ENCODE results near the gene ARL14.

The ARL14 gene

GRCh38 chr3:160695003-160695402 is 18.0 kb downstream of the ARL14 start:
- H3K9me2 ChIP-seq (replicated peaks; ENCODE audit: insufficient read depth, low read length), result no peaks in the 10 kb centered on the region
- TF ChIP-seq EZH2phosphoT487 (IDR thresholded peaks at IDR 0.05; ENCODE audit: low read length), result no peak
- no peak for TF ChIP-seq CTCF (IDR thresholded peaks at IDR 0.05; ENCODE audit: low read length)
- TF ChIP-seq EZH2 (optimal IDR thresholded peaks at IDR 0.05; ENCODE audit: low read depth, low read length), result no peak
- H3K4me1 ChIP-seq (ENCODE audit: low read length), result peaks cover 9% of the 10 kb centered on the region
- no peaks in the 10 kb centered on the region for H3K79me2 ChIP-seq (ENCODE audit: low read length)
- H3K27me3 ChIP-seq (replicated peaks; ENCODE audit: insufficient read depth, low read length), result no peaks in the 10 kb centered on the region
- DNase-seq, result no peak
- no peaks in the 10 kb centered on the region for H3K36me3 ChIP-seq (replicated peaks; ENCODE audit: insufficient read depth, low read length)
- no peaks in the 10 kb centered on the region for H3K9me3 ChIP-seq (replicated peaks; ENCODE audit: insufficient read depth, low read length)
- H3F3A ChIP-seq (ENCODE audit: insufficient read depth, low read length), result no peaks in the 10 kb centered on the region
- H3K4me2 ChIP-seq (ENCODE audit: low read depth, low read length), result no peak overlapping the region
- no peak overlapping the region for H3K9ac ChIP-seq (ENCODE audit: low read length)
- H3K4me3 ChIP-seq (ENCODE audit: low read length), result no peak overlapping the region
- no peak overlapping the region for H3K27ac ChIP-seq (ENCODE audit: low read length)
- H2AFZ ChIP-seq (ENCODE audit: low read length), result no peak overlapping the region
- no peaks in the 10 kb centered on the region for H4K20me1 ChIP-seq (ENCODE audit: insufficient read depth, low read length)

- Histone ChIP-seq H3K9me3 (replicated peaks; ENCODE audit: insufficient read depth, low read length) (no peaks in the 10 kb centered on the region), H3K4me3 (ENCODE audit: low read length) (no peak overlapping the region), H3K36me3 (replicated peaks; ENCODE audit: insufficient read depth, low read length) (no peaks in the 10 kb centered on the region), H2AFZ (ENCODE audit: low read length) (no peak overlapping the region), H3K4me2 (ENCODE audit: low read depth, low read length) (no peak overlapping the region), H3K27me3 (replicated peaks; ENCODE audit: insufficient read depth, low read length) (no peaks in the 10 kb centered on the region), H3K4me1 (ENCODE audit: low read length) (peaks cover 9% of the 10 kb centered on the region), H3K79me2 (ENCODE audit: low read length) (no peaks in the 10 kb centered on the region), H3F3A (ENCODE audit: insufficient read depth, low read length) (no peaks in the 10 kb centered on the region), H4K20me1 (ENCODE audit: insufficient read depth, low read length) (no peaks in the 10 kb centered on the region), H3K9ac (ENCODE audit: low read length) (no peak overlapping the region), H3K9me2 (replicated peaks; ENCODE audit: insufficient read depth, low read length) (no peaks in the 10 kb centered on the region), H3K27ac (ENCODE audit: low read length) (no peak overlapping the region)
- no peak for TF ChIP-seq EZH2phosphoT487 (IDR thresholded peaks at IDR 0.05; ENCODE audit: low read length)
- no peak for TF ChIP-seq CTCF (IDR thresholded peaks at IDR 0.05; ENCODE audit: low read length)
- no peak for TF ChIP-seq EZH2 (optimal IDR thresholded peaks at IDR 0.05; ENCODE audit: low read depth, low read length)
- DNase-seq, result no peak
Measured at GRCh38 chr3:160695915-160696327, 19.0 kb downstream of the ARL14 start.

- H3K9me2 ChIP-seq (replicated peaks; ENCODE audit: insufficient read depth, low read length), result no peaks in the 10 kb centered on the region
- H3K4me2 ChIP-seq (ENCODE audit: low read depth, low read length), result 0 out of 2 replicates have a peak overlapping the region, but pooled peaks have one; percentile 8
- H3K36me3 ChIP-seq (replicated peaks; ENCODE audit: insufficient read depth, low read length), result no peaks in the 10 kb centered on the region
- H3K27me3 ChIP-seq (replicated peaks; ENCODE audit: insufficient read depth, low read length), result no peaks in the 10 kb centered on the region
- H3F3A ChIP-seq (ENCODE audit: insufficient read depth, low read length), result no peaks in the 10 kb centered on the region
- H3K9me3 ChIP-seq (replicated peaks; ENCODE audit: insufficient read depth, low read length), result no peaks in the 10 kb centered on the region
- H3K9ac ChIP-seq (ENCODE audit: low read length), result no peak overlapping the region
- DNase-seq, result no peak
- H2AFZ ChIP-seq (ENCODE audit: low read length), result peak overlapping the region; percentile 0; the same call in 1 of the 2 replicates
- H3K4me3 ChIP-seq (ENCODE audit: low read length), result no peak overlapping the region
- peaks cover 9% of the 10 kb centered on the region for H3K4me1 ChIP-seq (ENCODE audit: low read length)
- no peak overlapping the region for H3K27ac ChIP-seq (ENCODE audit: low read length)
- H3K79me2 ChIP-seq (ENCODE audit: low read length), result no peaks in the 10 kb centered on the region
- no peaks in the 10 kb centered on the region for H4K20me1 ChIP-seq (ENCODE audit: insufficient read depth, low read length)
- TF ChIP-seq CTCF (IDR thresholded peaks at IDR 0.05; ENCODE audit: low read length), result no peak
- no peak for TF ChIP-seq EZH2 (optimal IDR thresholded peaks at IDR 0.05; ENCODE audit: low read depth, low read length)
- no peak for TF ChIP-seq EZH2phosphoT487 (IDR thresholded peaks at IDR 0.05; ENCODE audit: low read length)
Measured at GRCh38 chr3:160697637-160698380, 20.8 kb downstream of the ARL14 start.
